Hematopoietic multipotent progenitor cell treated with erythropoietin and hydrocortisone succinate and interleukin-3 and kit ligand, for 4 days (in vitro differentiated cells): ENCODE results near the gene ZNF208.

Experiments
- DNase-seq: peaks from one replicate; pipeline ENCODE4 v3.0.0-alpha.2; 2015

ZNF208 gene

DNA sequence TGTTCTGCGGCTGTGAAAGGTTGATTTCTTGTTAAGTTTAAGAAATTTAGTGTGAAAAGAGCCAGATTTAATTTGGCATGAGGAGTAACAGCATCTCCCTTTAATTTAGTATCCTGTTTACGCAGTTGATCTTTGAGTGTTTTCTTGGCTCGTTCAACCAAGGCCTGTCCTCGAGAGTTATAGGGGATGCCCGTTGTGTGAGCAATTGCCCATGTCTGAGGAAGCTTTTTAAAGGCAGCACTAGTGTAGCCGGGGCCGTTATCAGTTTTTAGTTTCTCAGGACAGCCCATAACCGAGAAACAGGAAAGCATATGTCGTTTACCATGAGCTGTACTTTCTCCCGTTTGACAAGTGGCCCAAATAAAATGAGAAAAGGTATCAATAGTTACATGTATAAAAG is 127.2 kb downstream of the ZNF208 start:
- DNase-seq: no peak
